Stomach (tissue), 4 donors: ENCODE measurements around the gene TPCN1.

Experiments used
- EP300 ChIP-seq: sonication (generic); formaldehyde crosslinking; IDR thresholded peaks from one replicate; pipeline ENCODE4 v1.6.1; 2017; ENCODE audit warnings: antibody characterized with exemption
- POLR2A ChIP-seq, 4 donors: fragments of 450-650 bp; IDR thresholded peaks; one replicate each; pipeline ENCODE4 v1.6.1; 2016; ENCODE audit warnings: antibody characterized with exemption in 4 of 4, control low read depth in 2 of 4, mild to moderate bottlenecking in 1 of 4, moderate library complexity in 1 of 4
- POLR2AphosphoS5 ChIP-seq, 3 donors: sonication (generic); formaldehyde crosslinking; IDR thresholded peaks; one replicate each; pipeline ENCODE4 v1.6.1; 2016; ENCODE audit warnings: antibody characterized with exemption in 3 of 3
- TF ChIP-seq, protein P1 (sequence below), 7 experiments: fragments of 450-650 bp in 4 of 7; fragments of 200-600 bp in 3 of 7; sonication (generic) in 3 of 7; IDR thresholded peaks; one replicate each; pipeline ENCODE4 v1.5.1; 2016 to 2019; ENCODE audit warnings: antibody characterized with exemption in 7 of 7, control low read depth in 2 of 7, mild to moderate bottlenecking in 1 of 7

DNA sequence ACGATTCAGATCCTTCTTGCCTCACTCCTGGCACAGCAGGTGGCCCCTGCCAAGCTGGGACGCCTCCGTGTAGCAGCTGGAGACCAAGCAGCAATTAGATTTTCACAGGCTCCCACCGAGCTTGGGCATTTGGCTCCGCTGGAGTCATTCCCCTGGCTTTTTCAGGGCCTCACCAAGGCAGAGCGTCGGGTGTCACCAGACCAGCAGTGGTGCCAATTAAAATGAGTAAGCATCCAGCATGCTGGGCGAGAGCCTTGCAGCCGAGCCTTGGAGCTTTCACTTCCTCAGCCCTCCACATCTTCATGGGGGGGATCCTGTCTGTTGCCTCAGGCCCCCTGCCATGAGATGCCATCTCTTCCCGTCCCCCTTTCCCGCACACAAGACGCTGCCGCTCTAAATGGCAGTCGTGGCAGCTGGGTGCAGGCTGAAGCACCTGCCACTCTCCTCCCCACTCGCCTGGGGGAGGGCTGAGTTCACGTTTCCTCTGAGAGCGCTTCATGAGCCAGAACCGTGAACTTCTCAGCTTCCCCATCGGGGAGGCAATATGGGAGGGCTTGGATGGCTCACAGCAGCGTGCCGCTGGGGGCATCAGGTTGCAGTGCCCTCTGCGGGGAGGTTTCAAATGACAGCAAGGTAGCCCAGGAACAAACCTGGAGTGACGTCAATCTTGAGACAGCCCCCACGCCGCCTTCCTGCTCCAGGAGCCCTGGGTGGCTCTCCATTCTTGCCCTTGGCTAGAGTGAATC lies 11.7 kb downstream of the TPCN1 start:
- TF ChIP-seq, protein P1, sequence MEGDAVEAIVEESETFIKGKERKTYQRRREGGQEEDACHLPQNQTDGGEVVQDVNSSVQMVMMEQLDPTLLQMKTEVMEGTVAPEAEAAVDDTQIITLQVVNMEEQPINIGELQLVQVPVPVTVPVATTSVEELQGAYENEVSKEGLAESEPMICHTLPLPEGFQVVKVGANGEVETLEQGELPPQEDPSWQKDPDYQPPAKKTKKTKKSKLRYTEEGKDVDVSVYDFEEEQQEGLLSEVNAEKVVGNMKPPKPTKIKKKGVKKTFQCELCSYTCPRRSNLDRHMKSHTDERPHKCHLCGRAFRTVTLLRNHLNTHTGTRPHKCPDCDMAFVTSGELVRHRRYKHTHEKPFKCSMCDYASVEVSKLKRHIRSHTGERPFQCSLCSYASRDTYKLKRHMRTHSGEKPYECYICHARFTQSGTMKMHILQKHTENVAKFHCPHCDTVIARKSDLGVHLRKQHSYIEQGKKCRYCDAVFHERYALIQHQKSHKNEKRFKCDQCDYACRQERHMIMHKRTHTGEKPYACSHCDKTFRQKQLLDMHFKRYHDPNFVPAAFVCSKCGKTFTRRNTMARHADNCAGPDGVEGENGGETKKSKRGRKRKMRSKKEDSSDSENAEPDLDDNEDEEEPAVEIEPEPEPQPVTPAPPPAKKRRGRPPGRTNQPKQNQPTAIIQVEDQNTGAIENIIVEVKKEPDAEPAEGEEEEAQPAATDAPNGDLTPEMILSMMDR (IDR thresholded peaks at IDR 0.05) = no peak
- no peak for TF ChIP-seq POLR2A (IDR thresholded peaks at IDR 0.05)
- no peak for TF ChIP-seq EP300
- no peak for TF ChIP-seq POLR2AphosphoS5 (IDR thresholded peaks at IDR 0.05)
